Effector CD4-positive, alpha-beta T cell (primary cell): Measurements from ENCODE around the gene P4HTM.
"Not testable (repeated sequence)": the region's sequence is repeated elsewhere in the genome, so short reads cannot be mapped to it uniquely, and the experiment has no call there.

Source experiments
- DNase-seq: peaks from one replicate; pipeline ENCODE4 v3.0.0-alpha.2; 2020

P4HTM gene

GRCh38 chr3:48985831-48986376, 4.1 kb upstream of the P4HTM start:
- no peak for DNase-seq

GRCh38 chr3:48989126-48989795, 780 bp upstream of the P4HTM start:
- DNase-seq = no peak

GRCh38 chr3:48990636-48991469, 812 bp downstream of the P4HTM start:
- no peak for DNase-seq

GRCh38 chr3:48991851-48992545, 2.0 kb downstream of the P4HTM start:
- no peak for DNase-seq

DNA sequence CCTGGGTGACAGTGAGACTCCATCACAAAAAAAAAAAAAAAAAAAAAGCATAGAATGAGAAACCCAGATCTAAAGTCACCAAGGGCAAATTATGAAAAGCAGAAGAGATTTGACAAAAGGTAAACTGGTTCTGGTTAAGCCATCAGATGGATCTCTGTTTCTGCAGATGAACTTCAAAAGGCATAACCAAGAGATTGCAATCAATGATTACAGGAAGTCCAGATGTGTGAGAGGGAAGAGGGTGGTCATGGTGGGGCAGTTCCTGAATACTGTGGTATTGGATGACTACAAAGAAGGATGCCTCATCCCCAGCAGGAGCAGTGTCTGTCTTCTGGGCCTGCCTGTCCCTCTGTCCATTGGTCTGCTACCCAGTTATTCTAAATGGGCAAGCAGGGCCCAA, 3.8 kb downstream of the P4HTM start:
- DNase-seq = no peak

- DNase-seq = no peak
These were observed 6.6 kb downstream of the P4HTM start for GRCh38 chr3:48996640-48997039.

GRCh38 chr3:48997102-48997635, 7.1 kb downstream of the P4HTM start:
- DNase-seq = no peak

DNA sequence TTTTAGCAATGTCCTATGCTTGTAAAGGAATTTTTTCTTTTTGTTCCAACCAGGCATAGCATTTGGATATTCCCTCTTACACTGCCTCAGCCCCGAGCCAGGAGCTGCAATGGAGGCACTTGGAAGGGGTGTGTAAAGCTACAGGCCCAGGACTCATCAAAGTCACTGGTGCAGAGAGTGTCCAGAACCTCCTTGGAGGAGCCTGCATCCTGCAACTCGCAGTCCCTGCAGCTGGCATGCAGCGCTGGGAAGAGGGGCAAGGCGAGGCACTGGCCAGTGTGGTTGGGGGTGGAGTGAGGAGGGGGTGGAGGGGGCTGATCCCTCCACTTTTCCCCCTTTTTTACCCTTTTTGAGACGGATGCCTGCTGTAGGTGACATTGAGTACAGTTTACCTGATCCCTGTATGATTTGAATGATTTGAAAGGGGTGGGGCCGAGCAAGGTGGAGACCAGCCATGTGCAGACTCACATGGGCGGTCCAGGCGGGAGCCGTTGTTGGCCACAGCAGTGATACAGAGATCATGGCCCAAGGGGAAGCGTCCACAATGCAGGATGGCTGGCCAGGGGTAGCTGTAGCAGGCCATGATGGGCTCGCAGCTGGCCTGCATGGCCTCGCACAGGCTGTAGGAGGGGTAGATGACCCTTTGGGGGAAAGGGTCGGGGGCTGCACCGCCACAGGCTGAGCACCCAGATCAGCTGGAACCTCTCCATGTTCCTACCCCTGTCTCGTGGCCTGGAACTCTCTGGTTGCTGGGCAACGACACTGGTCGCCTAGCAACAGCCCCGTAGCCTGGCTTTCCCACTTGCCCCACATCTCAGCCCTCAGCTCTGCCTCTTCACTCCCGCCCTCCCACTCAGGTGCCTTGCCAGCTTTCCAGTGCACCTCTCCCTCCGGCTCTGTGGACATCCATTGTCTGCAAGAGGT, 7.9 kb downstream of the P4HTM start:
- no peak for DNase-seq

GRCh38 chr3:48999085-48999858, 9.2 kb downstream of the P4HTM start:
- no peak for DNase-seq

DNA sequence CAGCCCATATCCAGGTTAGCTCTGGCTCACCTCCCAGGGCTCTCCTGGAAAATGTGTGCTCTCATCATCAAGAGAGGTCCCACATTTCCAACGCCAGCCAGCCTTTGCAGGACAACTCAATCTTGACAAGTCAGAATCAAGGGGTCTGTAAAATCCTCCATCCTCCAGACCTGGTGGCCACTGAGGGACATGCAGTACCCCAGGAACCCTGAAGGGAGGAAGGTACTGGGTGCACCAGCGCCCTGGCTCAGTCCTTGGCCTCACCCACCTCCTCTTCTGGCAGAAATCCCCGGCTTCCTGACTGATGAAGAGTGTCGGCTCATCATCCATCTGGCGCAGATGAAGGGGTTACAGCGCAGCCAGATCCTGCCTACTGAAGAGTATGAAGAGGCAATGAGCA, 11.1 kb downstream of the P4HTM start:
- DNase-seq = no peak

- no peak for DNase-seq
These were observed 14.6 kb downstream of the P4HTM start for GRCh38 chr3:49004352-49005302.

- no peak for DNase-seq
These were observed 15.3 kb downstream of the P4HTM start for GRCh38 chr3:49005303-49005680.

DNA sequence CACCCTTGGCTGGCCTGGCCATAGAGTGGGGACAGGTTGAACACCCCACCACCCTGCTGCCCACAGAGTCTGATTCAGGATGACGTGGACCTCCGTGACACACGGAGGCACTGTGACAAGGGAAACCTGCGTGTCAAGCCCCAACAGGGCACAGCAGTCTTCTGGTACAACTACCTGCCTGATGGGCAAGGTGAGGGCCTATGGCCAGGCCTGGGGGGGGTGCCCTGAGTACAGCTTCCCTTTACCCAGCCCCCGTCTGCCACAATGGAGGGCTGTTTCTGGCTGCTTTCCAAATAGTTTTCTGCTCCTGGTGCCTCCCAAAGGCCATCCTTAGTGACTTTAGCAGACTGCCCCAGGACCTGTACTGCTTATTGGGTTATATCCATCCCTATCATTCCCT, 16.0 kb downstream of the P4HTM start:
- DNase-seq = no peak

- no peak for DNase-seq
These were observed 16.5 kb downstream of the P4HTM start for GRCh38 chr3:49006408-49007067.

GRCh38 chr3:49007068-49007770, 17.2 kb downstream of the P4HTM start, which contains the start of gene WDR6:
Gene WDR6, plus strand, starts transcription at chr3:49007391. Its CDS starts 41 bp downstream, at chr3:49007432.
- DNase-seq = peak; percentile 98

DNA sequence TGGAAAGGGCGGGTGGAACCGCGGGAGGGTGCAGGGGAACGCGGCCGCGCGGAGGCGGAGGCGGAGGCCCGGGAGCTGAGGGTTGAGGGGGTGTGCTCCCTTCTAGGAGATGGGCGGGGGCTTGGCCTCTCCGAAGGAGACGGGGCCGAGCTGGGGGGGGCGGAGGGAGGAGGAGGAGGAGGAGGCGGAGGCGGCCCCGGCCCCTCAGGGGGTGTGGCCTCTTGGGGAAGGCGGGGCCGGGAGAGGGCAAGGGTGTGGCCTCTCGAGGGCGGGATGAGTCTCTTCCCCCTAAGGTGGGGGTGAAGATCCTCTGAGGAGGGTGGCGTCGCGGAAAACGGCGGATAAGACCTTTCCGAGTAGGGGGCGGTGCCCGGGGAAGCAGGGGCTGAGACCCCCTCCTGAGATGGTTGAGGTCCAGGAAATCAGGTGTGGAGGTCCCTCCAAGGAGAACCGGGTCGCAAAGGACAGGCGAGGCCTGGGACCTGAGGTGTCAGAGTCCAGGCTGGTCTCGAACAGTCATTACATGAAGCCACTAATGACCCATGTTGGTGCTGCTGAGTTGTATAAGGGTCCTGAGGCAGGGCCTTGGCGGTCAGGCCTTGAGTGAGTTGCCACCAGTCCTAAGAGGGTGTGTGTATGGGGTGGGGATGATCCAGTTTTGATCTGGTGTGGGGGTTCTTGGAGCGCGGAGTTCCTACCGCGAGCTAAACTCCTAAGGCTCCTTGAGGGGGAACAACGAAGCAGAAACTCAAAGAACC, 17.9 kb downstream of the P4HTM start:
- DNase-seq = peak; percentile 81

- not testable (repeated sequence) for DNase-seq
These were observed 18.6 kb downstream of the P4HTM start for GRCh38 chr3:49008627-49009026.

DNA sequence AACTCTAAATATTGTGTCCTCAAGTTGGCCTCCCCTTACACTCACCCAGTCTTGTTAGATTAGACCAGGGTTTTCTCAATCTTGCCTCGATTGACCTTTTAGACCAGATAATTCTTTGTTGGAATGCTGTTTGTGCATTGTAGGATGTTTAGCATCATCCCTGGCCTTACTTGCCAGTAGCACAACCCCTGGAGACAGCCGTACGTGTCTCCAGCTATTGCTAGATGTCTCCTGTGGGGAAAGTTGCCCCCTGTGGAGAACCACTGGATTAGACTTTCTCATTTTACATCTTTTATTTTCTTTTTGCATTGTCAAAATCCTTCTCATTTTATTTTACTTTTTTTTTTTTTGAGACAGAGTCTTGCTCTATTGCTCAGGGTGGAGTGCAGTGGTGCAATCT, 19.4 kb downstream of the P4HTM start:
- no peak for DNase-seq
